Panc1 (cell line): ENCODE data around the gene NHSL1. TPM values are rescaled to one million over a fixed set of nuclear protein-coding genes. Genes with fewer than 3 reads are reported as not detected.

Experiments
- ATAC-seq: fragments of 200-7000 bp; cut with Tn5 transposase; 2 replicates; pipeline ENCODE4 v1.9.1; 2020; ENCODE audit warnings: mild to moderate bottlenecking, moderate library complexity
- BruUV-seq: library from RNA; stranded (reverse); fragments of 400-500 nt; replicated peaks from 2 replicates; lab custom pipeline; 2021; lab: Mats Ljungman, UMichigan
- CTCF ChIA-PET: fragments of 300-600 bp; sonication (Branson Sonifier 250); formaldehyde crosslinking; loops from one replicate; lab custom pipeline; 2022; ENCODE audit warnings: antibody characterized with exemption; lab: Charles Lee
- POLR2A ChIA-PET: fragments of 300-600 bp; sonication (Branson Sonifier 250); formaldehyde crosslinking; loops from one replicate; lab custom pipeline; 2022; ENCODE audit warnings: antibody characterized with exemption; lab: Charles Lee
- DNase-seq: peaks from one replicate; pipeline ENCODE4 v3.0.0-alpha.2; 2010; ENCODE audit warnings: low read depth, low spot score
- H3K27ac ChIP-seq: 2 replicates; pipeline ENCODE4 v1.5.1; 2011; ENCODE audit warnings: mild to moderate bottlenecking, low read length, inconsistent platforms
- H3K27me3 ChIP-seq: fragments of 200-500 bp; sonication (Bioruptor generic); 2 replicates; pipeline ENCODE4 v1.6.0; 2014; ENCODE audit warnings: low read length, inconsistent platforms; ENCODE audit not compliant: control insufficient read depth, insufficient read depth
- H3K36me3 ChIP-seq: fragments of 200-500 bp; sonication (Bioruptor generic); 2 replicates; pipeline ENCODE4 v1.5.1; 2014; ENCODE audit warnings: inconsistent platforms, mild to moderate bottlenecking, low read length, moderate library complexity; ENCODE audit not compliant: control insufficient read depth, insufficient read depth
- H3K4me1 ChIP-seq: 2 replicates; pipeline ENCODE4 v1.5.1; 2011; ENCODE audit warnings: inconsistent platforms, mild to moderate bottlenecking, low read length, moderate library complexity; ENCODE audit not compliant: control insufficient read depth, insufficient read depth
- H3K4me3 ChIP-seq, 2 experiments: 2 replicates each; pipeline ENCODE4 v1.5.1; 2011 to 2012; ENCODE audit warnings: low read depth in 2 of 2, low read length in 2 of 2, mild to moderate bottlenecking in 2 of 2, inconsistent platforms in 1 of 2, moderate library complexity in 1 of 2
- H3K9me3 ChIP-seq: fragments of 200-500 bp; sonication (Bioruptor generic); 2 replicates; pipeline ENCODE4 v1.5.1; 2014; ENCODE audit warnings: low read depth, mild to moderate bottlenecking, inconsistent platforms, low read length, moderate library complexity; ENCODE audit not compliant: control insufficient read depth, insufficient read depth
- CTCF ChIP-seq: fragments of 450-650 bp; IDR thresholded peaks from 2 replicates; pipeline ENCODE4 v1.5.1; 2017; ENCODE audit warnings: mild to moderate bottlenecking
- POLR2AphosphoS5 ChIP-seq: IDR thresholded peaks from 2 replicates; pipeline ENCODE4 v1.6.1; 2012; ENCODE audit warnings: mild to moderate bottlenecking, low read depth, low read length, moderate library complexity
- REST ChIP-seq, 2 experiments: IDR thresholded peaks; 2 replicates each; pipeline ENCODE4 v1.6.1; 2011 to 2012; ENCODE audit warnings: low read depth in 2 of 2, control low read depth in 1 of 2, low read length in 1 of 2, mild to moderate bottlenecking in 1 of 2, moderate library complexity in 1 of 2; ENCODE audit not compliant: insufficient read depth in 1 of 2
- SIN3A ChIP-seq: IDR thresholded peaks from 2 replicates; pipeline ENCODE4 v1.6.1; 2012; ENCODE audit warnings: low read depth, mild to moderate bottlenecking, low read length, moderate library complexity, borderline replicate concordance; ENCODE audit not compliant: insufficient read depth
- TCF7L2 ChIP-seq: IDR thresholded peaks from 2 replicates; pipeline ENCODE4 v1.6.1; 2011; ENCODE audit warnings: mild to moderate bottlenecking, low read depth, low read length, inconsistent platforms
- in situ Hi-C: cut with HindIII; loops from 2 replicates; pipeline ENCODE4 v1.10.0; 2016; ENCODE audit warnings: low sequenced_read_pairs, low pct_unique_long_range_greater_than_20kb
- intact Hi-C: fragments of 100-400 bp; cut with micrococcal nuclease; formaldehyde crosslinking; loops from one replicate; pipeline ENCODE4 v1.10.0; 2022; ENCODE audit not compliant: unreplicated experiment
- total RNA-seq: library from RNA; stranded (reverse); gene quantifications from one replicate; pipeline ENCODE4 v1.2.1, GENCODE V29; 2021; ENCODE audit not compliant: unreplicated experiment

NHSL1 gene
- total RNA-seq, 1 experiment from 2014 or later: 20.6 TPM

DNA sequence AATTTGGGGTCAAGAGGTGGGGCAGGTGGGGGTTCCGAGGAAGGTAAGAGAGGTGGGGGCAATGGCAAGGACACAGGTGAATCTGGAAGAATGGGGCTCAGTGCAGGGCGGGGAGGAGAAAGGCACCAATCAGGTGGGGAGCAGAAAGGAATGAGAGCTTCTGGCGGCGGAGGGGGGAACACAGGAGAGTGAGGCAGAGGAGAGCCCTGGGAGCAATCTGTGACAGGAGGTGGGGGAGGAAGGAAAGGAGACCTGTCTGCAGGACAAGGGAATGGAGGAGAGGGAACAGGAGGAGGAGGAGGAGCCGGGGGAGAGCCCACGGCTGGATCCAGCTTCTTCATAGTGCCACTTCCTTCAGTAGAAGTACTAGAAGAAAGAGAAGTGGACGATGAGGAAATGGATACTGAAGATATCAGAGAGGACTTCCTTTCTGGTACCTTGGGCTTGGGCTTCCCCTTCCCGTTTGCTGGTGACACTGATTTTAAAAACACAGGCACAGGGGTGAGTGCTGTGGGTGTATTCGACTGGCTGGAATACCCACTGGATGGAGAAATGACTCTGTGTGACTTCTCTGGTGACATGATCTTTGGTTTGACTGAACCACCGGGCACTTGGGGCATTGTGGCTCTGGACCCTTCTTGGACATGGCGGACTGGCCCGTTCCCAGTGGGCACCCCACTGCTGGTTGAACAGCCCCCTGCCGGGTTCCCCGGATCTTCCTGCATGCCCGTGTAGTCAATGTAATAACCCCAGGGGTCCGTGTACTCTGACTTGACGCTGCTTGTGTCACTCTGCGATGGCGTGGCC is 67.8 kb downstream of the NHSL1 start:
- DNase-seq (no peak), ATAC-seq (no peak)
- H3K27me3 ChIP-seq: no peaks in the 10 kb centered on the region
- no peak overlapping the region for H3K27ac ChIP-seq
- intact Hi-C loops: no loop called here
- TF ChIP-seq TCF7L2 (no peak), SIN3A (no peak), POLR2AphosphoS5 (no peak)
- H3K9me3 ChIP-seq: no peaks in the 10 kb centered on the region
- BruUV-seq: no TSS peak
- CTCF ChIA-PET: interaction anchor here (1.2 kb wide), 1 partner anchor 160 kb away, joined by 3 read pairs; no protein-coding TSS in a partner anchor
- in situ Hi-C loops: no loop called here
- POLR2A ChIA-PET: no interaction called here
- no peak overlapping the region for H3K4me3 ChIP-seq
- H3K4me1 ChIP-seq: no peaks in the 10 kb centered on the region; the same call in 1 of the 2 replicates
- H3K36me3 ChIP-seq: no peaks in the 10 kb centered on the region

- CTCF ChIA-PET: interaction anchor here (1.2 kb wide), 1 partner anchor 161 kb away, joined by 3 read pairs; no protein-coding TSS in a partner anchor
Observed at GRCh38 chr6:138430361-138431145, 68.7 kb downstream of the NHSL1 start.

More at GRCh38 chr6:138430361-138431145, 68.7 kb downstream of the NHSL1 start:
- POLR2A ChIA-PET: no interaction called here
- TF ChIP-seq REST (IDR thresholded peaks at IDR 0.05; ENCODE audit: insufficient read depth in 1 of 2, low read depth in 2 of 2, low read length in 1 of 2): no peak
- TF ChIP-seq CTCF: no peak
- TF ChIP-seq SIN3A: no peak
- no peak for TF ChIP-seq POLR2AphosphoS5
- no peak for TF ChIP-seq TCF7L2
- intact Hi-C loops: no loop called here
- no peaks in the 10 kb centered on the region; the same call in 1 of the 2 replicates for H3K4me1 ChIP-seq
- H3K36me3 ChIP-seq: no peaks in the 10 kb centered on the region
- 0 out of 2 replicates have a peak, but pooled peaks have one; percentile 21 for ATAC-seq
- no peaks in the 10 kb centered on the region for H3K27me3 ChIP-seq
- H3K9me3 ChIP-seq: no peaks in the 10 kb centered on the region
- no peak overlapping the region for H3K4me3 ChIP-seq
- in situ Hi-C loops: no loop called here
- no TSS peak for BruUV-seq
- DNase-seq: no peak
- H3K27ac ChIP-seq: no peak overlapping the region
